Right lung (tissue), 5 donors: Measurements from ENCODE around the gene TTLL7. TPM values are rescaled to one million over a fixed set of nuclear protein-coding genes. Genes with fewer than 3 reads are reported as not detected.
"Not testable (repeated sequence)": the region's sequence is repeated elsewhere in the genome, so short reads cannot be mapped to it uniquely, and the experiment has no call there.

Source experiments
- DNase-seq, 2 donors: peaks; one replicate each; pipeline ENCODE4 v3.0.0-alpha.2; 2013
- polyA plus RNA-seq, 5 donors: library from polyadenylated mRNA; unstranded; fragments of 120-200 nt; gene quantifications; one replicate each; pipeline versions ENCODE4 v1.2.1 to v1.2.3, GENCODE V29; 2013; ENCODE audit warnings: inconsistent platforms in 1 of 5, low replicate concordance in 1 of 5; ENCODE audit not compliant: insufficient read length in 5 of 5, insufficient read depth in 1 of 5

Gene TTLL7
- polyA plus RNA-seq, 5 donors, result 3.1 to 7.2 (median 5.8) TPM

- DNase-seq, result peak in 1 of 2 donors; percentile 7
Measured at GRCh38 chr1:83996621-83997020, 2.3 kb downstream of the TTLL7 start.

GRCh38 chr1:83996191-83996590 lies 2.7 kb downstream of the TTLL7 start:
- no peak for DNase-seq

DNA sequence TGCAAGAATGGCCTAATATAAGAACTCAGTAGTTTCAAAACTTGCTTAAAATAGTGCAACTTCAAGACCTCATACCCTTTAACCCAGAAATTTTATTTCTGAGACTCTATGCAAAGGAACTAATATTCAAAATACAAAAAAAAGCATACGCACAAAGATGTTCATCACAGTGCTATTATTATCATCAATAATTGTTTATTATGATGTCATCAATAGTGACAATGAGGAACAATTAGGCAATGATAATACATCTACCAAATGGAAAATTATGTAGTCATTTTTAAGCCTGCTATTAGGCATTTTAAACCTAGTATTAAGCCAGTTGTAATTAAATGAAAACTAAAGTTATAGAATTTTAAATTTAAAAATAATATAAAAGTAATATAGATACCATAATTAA lies 3.3 kb downstream of the TTLL7 start:
- no peak for DNase-seq

DNA sequence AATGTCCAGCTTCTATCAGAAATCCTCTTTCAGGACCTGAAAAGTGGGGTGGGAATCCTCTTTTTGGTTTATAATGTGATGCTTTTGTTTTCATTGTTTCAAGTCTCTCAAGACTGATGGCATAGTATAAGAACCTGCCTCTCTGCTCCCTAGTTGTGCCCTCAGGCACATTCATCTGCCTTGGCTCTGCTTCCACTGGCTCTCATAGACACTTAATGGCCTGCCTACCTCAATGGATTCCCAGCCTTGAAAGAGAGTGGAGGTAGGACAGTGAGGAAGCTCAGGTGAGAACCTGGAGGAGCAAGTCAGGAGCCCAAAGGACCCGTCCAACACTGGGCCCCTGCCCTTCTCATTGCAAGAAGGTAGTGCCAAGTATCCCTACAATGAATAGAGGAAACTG lies 4.8 kb downstream of the TTLL7 start:
- DNase-seq, result no peak

DNA sequence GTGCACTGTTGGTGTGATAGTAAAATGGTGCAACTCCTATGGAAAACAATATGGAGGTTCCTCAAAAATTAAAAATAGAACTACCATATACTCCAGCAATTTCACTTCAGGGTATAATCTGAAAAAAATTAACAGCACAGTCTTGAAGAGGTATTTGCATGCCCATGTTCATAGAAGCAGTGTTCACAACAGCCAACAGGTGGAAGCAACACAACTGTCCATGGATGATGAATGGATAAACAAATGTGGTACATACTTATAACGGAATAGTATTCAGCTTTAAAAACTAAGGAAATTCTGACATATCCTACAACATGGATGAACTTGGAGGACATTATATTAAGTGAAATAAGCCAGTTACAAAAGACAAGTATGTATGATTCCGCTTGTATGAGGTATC lies 8.2 kb downstream of the TTLL7 start:
- no peak for DNase-seq

- DNase-seq, result no peak
Measured at GRCh38 chr1:83985048-83985447, 13.9 kb downstream of the TTLL7 start.

DNA sequence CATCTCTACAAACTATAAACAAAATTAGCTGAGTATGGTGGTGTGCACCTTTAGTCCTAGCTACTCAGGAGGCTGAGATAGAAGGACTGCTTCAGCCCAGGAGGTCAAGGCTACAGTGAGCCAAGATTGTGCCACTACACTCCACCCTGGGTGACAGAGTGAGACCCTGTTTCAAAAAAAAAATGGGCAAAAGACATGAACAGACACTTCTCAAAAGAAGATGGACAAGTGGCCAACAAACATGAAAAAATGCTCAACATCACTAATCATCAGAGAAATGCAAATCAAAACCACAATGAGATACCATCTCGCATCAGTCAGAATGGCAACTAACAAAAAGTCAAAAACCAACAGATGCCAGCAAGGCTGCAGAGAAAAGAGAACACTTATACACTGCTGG lies 15.0 kb downstream of the TTLL7 start:
- DNase-seq, result not testable (repeated sequence)

DNA sequence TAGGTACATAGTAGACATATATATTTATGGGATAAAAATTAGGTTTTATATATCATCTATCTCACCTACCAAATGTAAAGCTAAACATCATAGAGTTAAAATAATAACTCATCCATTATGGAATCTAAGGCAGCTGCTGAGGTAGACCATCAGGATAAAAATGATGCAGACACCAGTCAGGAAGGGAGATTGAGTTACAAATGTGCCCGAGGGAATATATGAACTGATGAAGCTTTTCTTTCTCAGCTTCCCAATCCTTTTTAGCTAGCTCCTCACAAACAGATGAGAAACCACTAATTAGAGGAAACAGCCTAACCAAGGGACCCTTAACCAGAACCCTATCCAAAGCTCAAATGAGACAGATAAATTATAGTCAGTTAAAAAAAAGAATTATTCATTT lies 20.9 kb downstream of the TTLL7 start:
- DNase-seq, result no peak

DNA sequence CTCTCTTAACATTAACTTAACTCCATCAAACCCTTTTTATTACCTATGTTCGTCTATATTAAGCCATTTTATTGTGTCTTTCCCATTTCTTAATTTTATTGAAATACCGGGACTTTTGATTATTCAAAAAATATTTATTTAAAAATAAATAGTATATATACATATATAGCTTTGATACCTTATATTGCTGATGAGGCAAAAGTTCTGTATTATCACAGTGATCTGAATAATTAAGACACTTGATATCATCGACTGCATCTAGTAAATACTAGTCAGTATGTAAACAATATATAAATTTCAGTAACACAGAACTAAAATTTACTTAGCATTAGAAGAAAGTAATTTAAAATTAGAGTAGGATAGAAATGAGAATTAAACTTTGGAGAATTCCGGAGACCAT lies 22.0 kb downstream of the TTLL7 start:
- no peak for DNase-seq

GRCh38 chr1:83970802-83971201 lies 28.1 kb downstream of the TTLL7 start:
- DNase-seq, result no peak

DNA sequence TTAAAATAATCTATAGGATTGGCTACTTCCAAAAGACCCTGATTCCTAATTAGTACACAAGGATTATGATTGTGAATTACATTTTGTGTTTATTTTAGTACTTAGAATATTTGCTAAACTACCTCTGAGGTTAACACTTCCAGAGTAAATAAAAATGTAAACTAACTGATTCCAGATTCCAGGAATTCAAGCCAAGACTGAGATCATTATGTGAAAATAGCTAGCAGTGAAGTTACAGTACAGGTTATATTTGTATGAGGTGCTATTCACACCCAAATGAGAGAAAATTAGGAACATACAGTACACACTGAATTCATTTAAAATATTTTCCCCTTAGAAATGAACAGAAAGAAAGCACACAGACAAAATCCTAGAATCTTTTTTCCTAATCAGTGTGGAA lies 28.8 kb downstream of the TTLL7 start:
- no peak for DNase-seq

DNA sequence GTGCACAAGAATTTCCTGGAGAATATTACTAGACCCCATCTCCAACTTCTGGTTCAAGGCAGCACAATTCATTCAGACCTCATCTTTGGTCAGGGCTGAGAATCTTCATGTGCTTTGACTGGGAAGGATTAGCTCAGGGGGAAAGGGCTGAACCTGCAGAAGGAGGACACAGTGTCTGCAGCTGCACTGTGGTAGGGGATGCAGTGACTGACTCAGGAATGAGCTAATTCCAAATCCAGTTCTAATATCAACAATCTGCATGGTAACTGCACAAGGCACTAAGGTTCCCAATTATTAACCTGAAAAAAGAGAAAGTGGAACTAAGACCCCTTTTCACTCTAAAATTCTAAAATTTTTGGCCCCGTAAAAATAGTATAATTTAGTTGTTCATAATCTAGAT lies 31.6 kb downstream of the TTLL7 start:
- no peak for DNase-seq

DNA sequence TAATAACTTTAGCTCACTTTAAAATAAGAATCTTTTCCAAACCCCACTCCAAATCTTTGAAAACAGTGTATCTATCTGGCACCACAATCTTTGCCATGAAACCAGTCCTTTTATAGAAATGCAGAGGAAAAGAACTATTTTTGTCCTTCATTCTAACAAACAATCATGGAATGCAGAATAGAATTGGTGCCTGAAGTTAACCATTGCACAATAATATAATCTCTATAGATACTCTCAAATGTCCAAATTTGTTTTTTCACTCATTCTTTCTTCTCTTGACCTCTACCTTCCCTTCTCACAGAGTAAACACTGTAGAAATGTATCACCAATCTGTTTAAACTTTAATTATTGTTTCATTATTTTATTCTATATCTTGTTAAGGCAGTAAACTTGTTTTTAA lies 34.8 kb downstream of the TTLL7 start:
- DNase-seq, result no peak

GRCh38 chr1:83961571-83962295 lies 37.2 kb downstream of the TTLL7 start:
- no peak for DNase-seq

DNA sequence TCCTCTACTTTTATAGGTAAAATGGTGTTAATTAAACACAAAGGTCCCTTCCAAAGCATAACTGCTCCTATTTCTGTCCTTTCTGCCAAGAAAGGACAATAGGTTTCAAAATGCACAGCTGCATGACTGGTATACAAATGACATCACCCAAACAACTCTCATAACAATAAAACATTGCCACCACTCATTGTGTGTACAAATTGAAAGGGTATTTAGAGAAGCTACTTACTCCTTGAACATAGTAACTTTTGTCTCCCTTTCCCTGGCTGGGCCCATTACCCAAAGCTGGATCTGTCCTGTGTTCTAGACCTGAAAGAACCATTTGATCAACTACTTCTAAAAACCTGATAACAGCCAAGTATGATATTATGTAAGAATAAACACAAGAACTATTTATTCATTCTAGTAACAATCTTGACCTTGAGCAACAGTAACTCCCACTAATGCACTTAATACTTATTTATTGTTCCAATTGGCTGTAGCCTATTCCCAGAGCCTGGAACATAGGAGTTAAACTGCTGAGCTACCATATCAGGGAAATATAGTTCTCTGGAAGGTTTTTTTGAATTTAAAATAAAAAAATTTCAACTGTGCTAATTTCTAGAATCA lies 38.2 kb downstream of the TTLL7 start:
- DNase-seq, result no peak

DNA sequence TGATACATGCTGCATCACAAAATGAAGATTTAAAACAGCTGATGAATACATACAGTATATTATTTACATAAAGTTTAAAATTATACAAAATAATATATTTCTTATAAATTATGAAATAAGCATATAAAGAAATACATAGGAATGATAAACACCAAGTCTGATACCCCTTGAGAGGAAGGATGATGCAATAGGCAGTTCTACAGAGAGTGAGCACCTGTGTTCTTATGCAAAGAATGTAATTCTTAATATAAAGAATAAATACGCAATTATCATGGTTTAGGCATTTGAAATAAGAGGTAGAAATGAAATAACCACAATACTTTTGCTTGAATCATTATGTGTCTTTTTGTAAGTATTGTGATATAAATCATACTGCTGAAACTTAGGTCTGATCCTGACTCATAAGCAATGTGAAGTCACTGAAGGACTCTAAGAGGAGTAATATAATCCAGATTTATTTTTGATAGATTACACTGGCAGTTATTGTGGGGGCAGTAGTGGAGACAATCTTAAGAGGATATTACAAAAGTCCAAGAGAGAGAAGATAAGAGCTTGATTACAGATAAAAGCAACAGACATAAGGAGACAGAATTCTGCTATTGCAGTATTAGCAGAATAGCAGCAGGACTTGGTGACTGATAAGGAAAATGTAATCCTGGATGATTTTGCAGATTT lies 39.0 kb downstream of the TTLL7 start:
- DNase-seq, result no peak

- no peak for DNase-seq
Measured at GRCh38 chr1:83958704-83959103, 40.2 kb downstream of the TTLL7 start.

- DNase-seq, result no peak
Measured at GRCh38 chr1:83954166-83954823, 44.6 kb downstream of the TTLL7 start.

GRCh38 chr1:83950106-83950661 lies 48.7 kb downstream of the TTLL7 start:
- DNase-seq, result no peak

DNA sequence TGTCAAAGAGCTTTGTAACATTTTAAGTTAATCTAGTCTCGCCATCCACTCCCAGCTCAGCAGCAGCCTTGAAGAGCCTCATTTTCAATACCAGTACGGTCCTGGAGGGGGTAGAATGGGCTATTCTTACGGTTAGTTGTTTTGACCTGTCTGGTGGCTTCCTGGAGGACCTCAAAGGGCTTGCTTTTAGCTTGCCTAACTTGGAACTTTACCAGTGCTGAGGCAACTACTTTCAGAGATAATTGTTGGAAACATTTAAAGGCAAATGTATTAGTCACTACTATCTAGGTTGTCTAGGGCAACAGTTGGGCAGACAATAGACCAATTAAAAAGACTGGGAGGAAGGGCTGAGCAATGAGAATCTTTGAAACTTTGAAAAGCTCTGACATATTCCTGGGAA lies 56.0 kb downstream of the TTLL7 start:
- no peak for DNase-seq

DNA sequence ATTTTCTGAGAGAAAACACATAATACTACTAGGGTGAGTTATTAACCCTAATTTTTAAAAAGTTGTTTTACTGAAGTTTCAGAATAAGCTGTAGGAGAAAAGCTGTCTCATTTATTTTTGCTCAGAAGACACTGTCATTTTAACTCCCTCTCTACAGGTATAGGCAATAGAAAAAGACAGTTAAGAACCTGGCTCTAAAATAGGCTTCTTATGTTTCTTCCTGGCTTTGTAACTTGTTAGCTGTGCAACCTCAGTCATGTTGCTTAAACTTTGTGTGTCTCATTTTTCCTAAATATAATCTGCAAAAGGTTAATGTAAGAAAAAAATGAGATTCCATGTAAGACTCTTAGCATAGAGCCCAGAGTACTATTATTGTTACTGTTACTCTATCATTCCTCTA lies 64.4 kb downstream of the TTLL7 start:
- DNase-seq, result no peak

DNA sequence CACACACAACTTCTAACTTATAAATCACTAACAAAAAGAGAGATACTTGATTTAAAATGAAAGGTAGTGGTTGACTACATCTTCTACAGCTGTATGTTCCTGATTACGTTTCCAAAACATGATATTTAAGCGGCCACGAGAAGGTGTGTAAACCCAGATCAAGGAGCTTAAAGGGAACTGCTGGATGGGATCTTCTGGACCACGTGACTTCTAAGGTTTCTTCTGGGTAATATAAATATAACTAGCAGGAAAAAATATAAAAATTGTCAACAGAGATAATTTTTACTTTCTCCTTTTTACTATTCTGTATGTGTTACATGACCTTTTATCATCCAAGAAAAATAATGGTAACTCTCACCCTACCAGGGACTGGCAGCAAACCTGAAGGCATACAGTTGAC lies 66.2 kb downstream of the TTLL7 start:
- no peak for DNase-seq
